Measurements from ENCODE around the gene CADM3.

DNA sequence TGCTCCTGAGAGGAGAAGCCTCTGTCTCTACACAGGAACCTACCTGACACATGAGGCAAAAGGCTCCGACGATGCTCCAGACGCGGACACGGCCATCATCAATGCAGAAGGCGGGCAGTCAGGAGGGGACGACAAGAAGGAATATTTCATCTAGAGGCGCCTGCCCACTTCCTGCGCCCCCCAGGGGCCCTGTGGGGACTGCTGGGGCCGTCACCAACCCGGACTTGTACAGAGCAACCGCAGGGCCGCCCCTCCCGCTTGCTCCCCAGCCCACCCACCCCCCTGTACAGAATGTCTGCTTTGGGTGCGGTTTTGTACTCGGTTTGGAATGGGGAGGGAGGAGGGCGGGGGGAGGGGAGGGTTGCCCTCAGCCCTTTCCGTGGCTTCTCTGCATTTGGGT, 29.4 kb downstream of the CADM3 start:
- TF ChIP-seq ZNF70 (CRISPR knock-in tag; IDR thresholded peaks at IDR 0.05) (no peak), ZNF8 (CRISPR knock-in tag; IDR thresholded peaks at IDR 0.05) (no peak), PPARA (CRISPR knock-in tag; IDR thresholded peaks at IDR 0.05; ENCODE audit: borderline replicate concordance) (no peak), ZFP30 (CRISPR knock-in tag; IDR thresholded peaks at IDR 0.05) (no peak), ARNTL (CRISPR knock-in tag; IDR thresholded peaks at IDR 0.05; ENCODE audit: borderline replicate concordance, low read depth) (no peak), ISL1 (CRISPR knock-in tag; IDR thresholded peaks at IDR 0.05) (no peak), CSDC2 (CRISPR knock-in tag; IDR thresholded peaks at IDR 0.05) (no peak), TCF4 (CRISPR knock-in tag; IDR thresholded peaks at IDR 0.05; ENCODE audit: borderline replicate concordance) (no peak)
- TF ChIP-seq, protein P1, sequence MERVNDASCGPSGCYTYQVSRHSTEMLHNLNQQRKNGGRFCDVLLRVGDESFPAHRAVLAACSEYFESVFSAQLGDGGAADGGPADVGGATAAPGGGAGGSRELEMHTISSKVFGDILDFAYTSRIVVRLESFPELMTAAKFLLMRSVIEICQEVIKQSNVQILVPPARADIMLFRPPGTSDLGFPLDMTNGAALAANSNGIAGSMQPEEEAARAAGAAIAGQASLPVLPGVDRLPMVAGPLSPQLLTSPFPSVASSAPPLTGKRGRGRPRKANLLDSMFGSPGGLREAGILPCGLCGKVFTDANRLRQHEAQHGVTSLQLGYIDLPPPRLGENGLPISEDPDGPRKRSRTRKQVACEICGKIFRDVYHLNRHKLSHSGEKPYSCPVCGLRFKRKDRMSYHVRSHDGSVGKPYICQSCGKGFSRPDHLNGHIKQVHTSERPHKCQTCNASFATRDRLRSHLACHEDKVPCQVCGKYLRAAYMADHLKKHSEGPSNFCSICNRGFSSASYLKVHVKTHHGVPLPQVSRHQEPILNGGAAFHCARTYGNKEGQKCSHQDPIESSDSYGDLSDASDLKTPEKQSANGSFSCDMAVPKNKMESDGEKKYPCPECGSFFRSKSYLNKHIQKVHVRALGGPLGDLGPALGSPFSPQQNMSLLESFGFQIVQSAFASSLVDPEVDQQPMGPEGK (CRISPR knock-in tag; IDR thresholded peaks at IDR 0.05; ENCODE audit: borderline replicate concordance), result no peak
- TF ChIP-seq, protein P2, sequence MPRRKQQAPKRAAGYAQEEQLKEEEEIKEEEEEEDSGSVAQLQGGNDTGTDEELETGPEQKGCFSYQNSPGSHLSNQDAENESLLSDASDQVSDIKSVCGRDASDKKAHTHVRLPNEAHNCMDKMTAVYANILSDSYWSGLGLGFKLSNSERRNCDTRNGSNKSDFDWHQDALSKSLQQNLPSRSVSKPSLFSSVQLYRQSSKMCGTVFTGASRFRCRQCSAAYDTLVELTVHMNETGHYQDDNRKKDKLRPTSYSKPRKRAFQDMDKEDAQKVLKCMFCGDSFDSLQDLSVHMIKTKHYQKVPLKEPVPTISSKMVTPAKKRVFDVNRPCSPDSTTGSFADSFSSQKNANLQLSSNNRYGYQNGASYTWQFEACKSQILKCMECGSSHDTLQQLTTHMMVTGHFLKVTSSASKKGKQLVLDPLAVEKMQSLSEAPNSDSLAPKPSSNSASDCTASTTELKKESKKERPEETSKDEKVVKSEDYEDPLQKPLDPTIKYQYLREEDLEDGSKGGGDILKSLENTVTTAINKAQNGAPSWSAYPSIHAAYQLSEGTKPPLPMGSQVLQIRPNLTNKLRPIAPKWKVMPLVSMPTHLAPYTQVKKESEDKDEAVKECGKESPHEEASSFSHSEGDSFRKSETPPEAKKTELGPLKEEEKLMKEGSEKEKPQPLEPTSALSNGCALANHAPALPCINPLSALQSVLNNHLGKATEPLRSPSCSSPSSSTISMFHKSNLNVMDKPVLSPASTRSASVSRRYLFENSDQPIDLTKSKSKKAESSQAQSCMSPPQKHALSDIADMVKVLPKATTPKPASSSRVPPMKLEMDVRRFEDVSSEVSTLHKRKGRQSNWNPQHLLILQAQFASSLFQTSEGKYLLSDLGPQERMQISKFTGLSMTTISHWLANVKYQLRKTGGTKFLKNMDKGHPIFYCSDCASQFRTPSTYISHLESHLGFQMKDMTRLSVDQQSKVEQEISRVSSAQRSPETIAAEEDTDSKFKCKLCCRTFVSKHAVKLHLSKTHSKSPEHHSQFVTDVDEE (CRISPR knock-in tag; IDR thresholded peaks at IDR 0.05), result no peak
- TF ChIP-seq, protein P3, sequence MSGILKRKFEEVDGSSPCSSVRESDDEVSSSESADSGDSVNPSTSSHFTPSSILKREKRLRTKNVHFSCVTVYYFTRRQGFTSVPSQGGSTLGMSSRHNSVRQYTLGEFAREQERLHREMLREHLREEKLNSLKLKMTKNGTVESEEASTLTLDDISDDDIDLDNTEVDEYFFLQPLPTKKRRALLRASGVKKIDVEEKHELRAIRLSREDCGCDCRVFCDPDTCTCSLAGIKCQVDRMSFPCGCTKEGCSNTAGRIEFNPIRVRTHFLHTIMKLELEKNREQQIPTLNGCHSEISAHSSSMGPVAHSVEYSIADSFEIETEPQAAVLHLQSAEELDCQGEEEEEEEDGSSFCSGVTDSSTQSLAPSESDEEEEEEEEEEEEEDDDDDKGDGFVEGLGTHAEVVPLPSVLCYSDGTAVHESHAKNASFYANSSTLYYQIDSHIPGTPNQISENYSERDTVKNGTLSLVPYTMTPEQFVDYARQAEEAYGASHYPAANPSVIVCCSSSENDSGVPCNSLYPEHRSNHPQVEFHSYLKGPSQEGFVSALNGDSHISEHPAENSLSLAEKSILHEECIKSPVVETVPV (CRISPR knock-in tag; IDR thresholded peaks at IDR 0.05), result no peak

Data from SK-N-SH treated with all-trans-retinoic acid at 6 μM for 48 hours (cell line).